WTC11 (cell line): ENCODE measurements around the gene POLA1. TPM values are rescaled to one million over a fixed set of nuclear protein-coding genes. Genes with fewer than 3 reads are reported as not detected.

Experiments
- ATAC-seq: fragments of 200-7000 bp; cut with Tn5 transposase; 2 replicates; pipeline ENCODE4 v1.10.0; 2021; ENCODE audit warnings: mild to moderate bottlenecking, moderate library complexity
- CTCF ChIA-PET: fragments of 300-600 bp; sonication (Branson Sonifier 250); formaldehyde crosslinking; loops from one replicate; lab custom pipeline; 2021; ENCODE audit warnings: antibody characterized with exemption; lab: Charles Lee
- POLR2A ChIA-PET: fragments of 350-600 bp; sonication (Branson Sonifier 250); formaldehyde crosslinking; loops from one replicate; lab custom pipeline; 2021; ENCODE audit warnings: antibody characterized with exemption; lab: Charles Lee
- DNase-seq: peaks from one replicate; pipeline ENCODE4 v3.0.0; 2021; ENCODE audit warnings: low spot score
- H3K27ac Mint-ChIP-seq: 2 replicates; pipeline ENCODE4 v1.8.0; 2021; ENCODE audit warnings: mixed read lengths
- H3K27me3 Mint-ChIP-seq: 2 replicates; pipeline ENCODE4 v1.8.0; 2021; ENCODE audit warnings: low read depth, mild to moderate bottlenecking, moderate library complexity, mixed read lengths
- H3K36me3 Mint-ChIP-seq: 2 replicates; pipeline ENCODE4 v1.8.0; 2021; ENCODE audit warnings: mixed read lengths
- H3K4me1 Mint-ChIP-seq: 2 replicates; pipeline ENCODE4 v1.8.0; 2022; ENCODE audit warnings: mixed read lengths
- H3K4me3 Mint-ChIP-seq: 2 replicates; pipeline ENCODE4 v1.8.0; 2021; ENCODE audit warnings: mild to moderate bottlenecking, moderate library complexity, mixed read lengths
- H3K9me3 Mint-ChIP-seq: 2 replicates; pipeline ENCODE4 v1.8.0; 2021; ENCODE audit warnings: mixed read lengths
- AR ChIP-seq: fragments of 250-450 bp; sonication (Bioruptor Pico); IDR thresholded peaks from 2 replicates; pipeline ENCODE4 v1.9.0; 2021; ENCODE audit warnings: mild to moderate bottlenecking
- ATF6 ChIP-seq: sonication (generic); formaldehyde crosslinking; IDR thresholded peaks from 2 replicates; pipeline ENCODE4 v1.8.1; 2023; ENCODE audit warnings: mild to moderate bottlenecking, missing genetic modification reagents
- FOXP4 ChIP-seq: sonication (generic); formaldehyde crosslinking; IDR thresholded peaks from 2 replicates; pipeline ENCODE4 v1.8.0; 2022; ENCODE audit warnings: mild to moderate bottlenecking, missing genetic modification reagents
- GTF2I ChIP-seq: fragments of 250-450 bp; sonication (Bioruptor Pico); conservative IDR thresholded peaks from 2 replicates; pipeline ENCODE4 v1.4.0; 2021; ENCODE audit warnings: mild to moderate bottlenecking
- JAZF1 ChIP-seq: fragments of 250-450 bp; sonication (Bioruptor Pico); IDR thresholded peaks from 2 replicates; pipeline ENCODE4 v1.9.0; 2021; ENCODE audit warnings: moderate library complexity, mild to moderate bottlenecking, inconsistent platforms
- PRDM15 ChIP-seq: sonication (generic); formaldehyde crosslinking; IDR thresholded peaks from 2 replicates; pipeline ENCODE4 v1.8.0; 2022; ENCODE audit warnings: missing genetic modification reagents
- ZNF263 ChIP-seq: sonication (generic); formaldehyde crosslinking; IDR thresholded peaks from 2 replicates; pipeline ENCODE4 v1.8.1; 2022; ENCODE audit warnings: low read depth, mild to moderate bottlenecking, moderate library complexity, missing genetic modification reagents
- total RNA-seq: library from RNA; stranded (reverse); gene quantifications from 3 replicates; pipeline ENCODE4 v1.2.3, GENCODE V29; 2021
- TF ChIP-seq, protein P1 (sequence below): sonication (generic); formaldehyde crosslinking; IDR thresholded peaks from 2 replicates; pipeline ENCODE4 v1.8.1; 2023; ENCODE audit warnings: mild to moderate bottlenecking, missing genetic modification reagents, moderate library complexity
- TF ChIP-seq, protein P2 (sequence below): sonication (generic); formaldehyde crosslinking; IDR thresholded peaks from 2 replicates; pipeline ENCODE4 v1.8.1; 2023; ENCODE audit warnings: mild to moderate bottlenecking, missing genetic modification reagents, borderline replicate concordance

POLA1 gene
- total RNA-seq, 1 experiment from 2014 or later, result 29.9 TPM

- peak overlapping the region; percentile 76 for H3K4me3 Mint-ChIP-seq
- no peaks in the 10 kb centered on the region for H3K9me3 Mint-ChIP-seq
- ChIA-PET POLR2A (no interaction called here), CTCF (no interaction called here)
- no peak overlapping the region for H3K27ac Mint-ChIP-seq
- H3K36me3 Mint-ChIP-seq, result no peaks in the 10 kb centered on the region
- no peak for DNase-seq
- peaks cover 94% of the 10 kb centered on the region for H3K27me3 Mint-ChIP-seq
- no peak for ATAC-seq
- H3K4me1 Mint-ChIP-seq, result peaks cover 39% of the 10 kb centered on the region
- TF ChIP-seq PRDM15 (CRISPR knock-in tag), result peak; percentile 88
- no peak for TF ChIP-seq ATF6
These were observed 324.0 kb downstream of the POLA1 start for GRCh38 chrX:25017667-25018247.

- H3K36me3 Mint-ChIP-seq, result no peaks in the 10 kb centered on the region
- ATAC-seq (no peak), DNase-seq (no peak)
- ChIA-PET CTCF (interaction anchor here (0.7 kb wide), 1 partner anchor 10 kb away, joined by 3 read pairs; no protein-coding TSS in a partner anchor), POLR2A (no interaction called here)
- H3K9me3 Mint-ChIP-seq, result no peaks in the 10 kb centered on the region
- H3K4me3 Mint-ChIP-seq, result peak overlapping the region; percentile 53
- TF ChIP-seq FOXP4, result no peak
- TF ChIP-seq, protein P1, sequence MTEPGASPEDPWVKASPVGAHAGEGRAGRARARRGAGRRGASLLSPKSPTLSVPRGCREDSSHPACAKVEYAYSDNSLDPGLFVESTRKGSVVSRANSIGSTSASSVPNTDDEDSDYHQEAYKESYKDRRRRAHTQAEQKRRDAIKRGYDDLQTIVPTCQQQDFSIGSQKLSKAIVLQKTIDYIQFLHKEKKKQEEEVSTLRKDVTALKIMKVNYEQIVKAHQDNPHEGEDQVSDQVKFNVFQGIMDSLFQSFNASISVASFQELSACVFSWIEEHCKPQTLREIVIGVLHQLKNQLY (CRISPR knock-in tag), result no peak
- no peak for TF ChIP-seq JAZF1
- TF ChIP-seq, protein P2, sequence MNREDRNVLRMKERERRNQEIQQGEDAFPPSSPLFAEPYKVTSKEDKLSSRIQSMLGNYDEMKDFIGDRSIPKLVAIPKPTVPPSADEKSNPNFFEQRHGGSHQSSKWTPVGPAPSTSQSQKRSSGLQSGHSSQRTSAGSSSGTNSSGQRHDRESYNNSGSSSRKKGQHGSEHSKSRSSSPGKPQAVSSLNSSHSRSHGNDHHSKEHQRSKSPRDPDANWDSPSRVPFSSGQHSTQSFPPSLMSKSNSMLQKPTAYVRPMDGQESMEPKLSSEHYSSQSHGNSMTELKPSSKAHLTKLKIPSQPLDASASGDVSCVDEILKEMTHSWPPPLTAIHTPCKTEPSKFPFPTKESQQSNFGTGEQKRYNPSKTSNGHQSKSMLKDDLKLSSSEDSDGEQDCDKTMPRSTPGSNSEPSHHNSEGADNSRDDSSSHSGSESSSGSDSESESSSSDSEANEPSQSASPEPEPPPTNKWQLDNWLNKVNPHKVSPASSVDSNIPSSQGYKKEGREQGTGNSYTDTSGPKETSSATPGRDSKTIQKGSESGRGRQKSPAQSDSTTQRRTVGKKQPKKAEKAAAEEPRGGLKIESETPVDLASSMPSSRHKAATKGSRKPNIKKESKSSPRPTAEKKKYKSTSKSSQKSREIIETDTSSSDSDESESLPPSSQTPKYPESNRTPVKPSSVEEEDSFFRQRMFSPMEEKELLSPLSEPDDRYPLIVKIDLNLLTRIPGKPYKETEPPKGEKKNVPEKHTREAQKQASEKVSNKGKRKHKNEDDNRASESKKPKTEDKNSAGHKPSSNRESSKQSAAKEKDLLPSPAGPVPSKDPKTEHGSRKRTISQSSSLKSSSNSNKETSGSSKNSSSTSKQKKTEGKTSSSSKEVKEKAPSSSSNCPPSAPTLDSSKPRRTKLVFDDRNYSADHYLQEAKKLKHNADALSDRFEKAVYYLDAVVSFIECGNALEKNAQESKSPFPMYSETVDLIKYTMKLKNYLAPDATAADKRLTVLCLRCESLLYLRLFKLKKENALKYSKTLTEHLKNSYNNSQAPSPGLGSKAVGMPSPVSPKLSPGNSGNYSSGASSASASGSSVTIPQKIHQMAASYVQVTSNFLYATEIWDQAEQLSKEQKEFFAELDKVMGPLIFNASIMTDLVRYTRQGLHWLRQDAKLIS (CRISPR knock-in tag), result no peak
- TF ChIP-seq AR (CRISPR knock-in tag), result no peak
- TF ChIP-seq GTF2I, result no peak
- TF ChIP-seq ZNF263, result no peak
- H3K4me1 Mint-ChIP-seq, result peaks cover 43% of the 10 kb centered on the region
- peaks cover 98% of the 10 kb centered on the region for H3K27me3 Mint-ChIP-seq
- no peak overlapping the region for H3K27ac Mint-ChIP-seq
These were observed 325.0 kb downstream of the POLA1 start for GRCh38 chrX:25018682-25019081.
